ENCODE results near the gene RALGPS1. TPM values are rescaled to one million over a fixed set of nuclear protein-coding genes. Genes with fewer than 3 reads are reported as not detected.

RALGPS1 gene
- polyA plus RNA-seq, 3 donors = 0.60 to 4.6 (median 1.3) TPM

DNA sequence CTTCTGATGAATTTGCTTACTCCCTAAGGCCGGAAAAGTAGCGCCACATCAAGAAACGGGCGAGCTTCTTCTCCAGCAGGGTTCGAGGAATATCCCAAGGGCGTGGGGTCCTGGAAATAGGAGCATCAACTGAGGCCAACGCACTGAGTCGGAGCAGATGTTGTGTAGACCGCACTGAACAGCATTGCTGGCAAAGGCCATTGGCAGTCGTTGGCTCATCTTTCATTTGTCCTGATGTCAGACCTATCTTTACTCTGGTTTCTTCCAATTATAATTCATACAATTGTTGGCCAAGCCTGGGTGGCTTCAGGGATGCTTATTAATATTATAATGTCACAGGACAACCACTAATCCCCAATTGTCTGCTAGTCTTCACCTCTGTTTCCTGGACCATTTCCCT is 27.7 kb upstream of the RALGPS1 start:
- H2AFZ ChIP-seq (ENCODE audit: insufficient read depth, low read depth, low read length, poor library complexity, severe bottlenecking) = no peak overlapping the region
- DNase-seq = no peak
- H3K27me3 Mint-ChIP-seq (ENCODE audit: low read depth in 3 of 3) = no peaks in the 10 kb centered on the region
- peaks cover 11 to 21% of the 10 kb centered on the region in 2 donors for H3K4me1 ChIP-seq (ENCODE audit: control insufficient read depth in 1 of 2, insufficient read depth in 2 of 2, low read length in 2 of 2)
- H3K36me3 ChIP-seq (replicated peaks in 1 of 2; ENCODE audit: control insufficient read depth in 1 of 2, insufficient read depth in 2 of 2, low read length in 2 of 2) = peaks cover 13 to 20% of the 10 kb centered on the region in 2 donors
- peaks cover 35% of the 10 kb centered on the region for H3K4me1 Mint-ChIP-seq
- no peak overlapping the region for H3K4me2 ChIP-seq (replicated peaks; ENCODE audit: extremely low read depth, low read length, poor library complexity, severe bottlenecking)
- peaks cover 51% of the 10 kb centered on the region for H4K20me1 ChIP-seq (ENCODE audit: insufficient read depth, low read length)
- intact Hi-C loops (cut with micrococcal nuclease) = no loop called here
- 97% methylated on average over 6 of the region's 10 CpGs for WGBS (ENCODE audit: insufficient coverage)
- H3K9ac ChIP-seq (ENCODE audit: insufficient read depth, low read length, poor library complexity, severe bottlenecking) = no peak overlapping the region
- no peak overlapping the region for H3K4me3 Mint-ChIP-seq
- no peak overlapping the region for H3K27ac ChIP-seq (ENCODE audit: low read depth in 1 of 2, low read length in 2 of 2)
- H3K27ac Mint-ChIP-seq = peak overlapping the region in 1 of 7 donors; percentile 14
- TF ChIP-seq CTCF (IDR thresholded peaks at IDR 0.05) = no peak
- peaks cover 14 to 30% of the 10 kb centered on the region in 2 donors for H3K36me3 Mint-ChIP-seq
- no peaks in the 10 kb centered on the region for H3K27me3 ChIP-seq (ENCODE audit: control insufficient read depth in 2 of 2, insufficient read depth in 2 of 2, low read length in 2 of 2)
- peaks cover 24% of the 10 kb centered on the region for H3K79me2 ChIP-seq (ENCODE audit: insufficient read depth, low read length)
- H3K9me3 ChIP-seq (replicated peaks in 1 of 2; ENCODE audit: control insufficient read depth in 1 of 2, insufficient read depth in 1 of 2, low read length in 2 of 2) = no peaks in the 10 kb centered on the region
- peaks cover 0 to 3% (median 0%) of the 10 kb centered on the region in 7 donors for H3K9me3 Mint-ChIP-seq
- H3K4me3 ChIP-seq (replicated peaks in 1 of 3; ENCODE audit: low read depth in 2 of 3, low read length in 3 of 3) = no peak overlapping the region

DNA sequence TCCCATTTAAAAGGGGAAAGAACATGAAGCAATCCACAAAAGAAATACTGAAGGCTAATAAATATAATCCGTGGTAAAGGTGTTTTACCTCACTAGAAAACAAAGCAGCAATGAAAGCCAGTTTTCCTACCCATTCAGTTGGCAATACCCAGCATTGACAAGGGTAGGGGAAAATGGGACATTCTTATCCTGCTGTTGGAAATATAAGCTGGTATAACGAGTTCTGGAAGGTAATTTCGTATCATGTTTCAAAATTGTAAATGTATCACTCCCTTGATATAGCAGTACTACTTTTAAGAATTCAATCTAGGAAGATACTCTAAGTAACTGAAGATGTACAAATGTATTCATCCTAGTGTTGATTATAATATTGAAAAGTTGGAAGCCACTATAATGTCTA is 22.9 kb upstream of the RALGPS1 start:
- Histone ChIP-seq H3K4me3 (replicated peaks in 1 of 3; ENCODE audit: low read depth in 2 of 3, low read length in 3 of 3) (no peak overlapping the region), H3K9ac (ENCODE audit: insufficient read depth, low read length, poor library complexity, severe bottlenecking) (no peak overlapping the region), H4K20me1 (ENCODE audit: insufficient read depth, low read length) (peaks cover 4% of the 10 kb centered on the region), H3K4me1 (ENCODE audit: control insufficient read depth in 1 of 2, insufficient read depth in 2 of 2, low read length in 2 of 2) (peaks cover 0 to 4% of the 10 kb centered on the region in 2 donors), H3K9me3 (replicated peaks in 1 of 2; ENCODE audit: control insufficient read depth in 1 of 2, insufficient read depth in 1 of 2, low read length in 2 of 2) (no peaks in the 10 kb centered on the region), H3K27ac (ENCODE audit: low read depth in 1 of 2, low read length in 2 of 2) (no peak overlapping the region), H3K4me2 (replicated peaks; ENCODE audit: extremely low read depth, low read length, poor library complexity, severe bottlenecking) (no peak overlapping the region), H3K36me3 (replicated peaks in 1 of 2; ENCODE audit: control insufficient read depth in 1 of 2, insufficient read depth in 2 of 2, low read length in 2 of 2) (no peaks in the 10 kb centered on the region), H3K27me3 (ENCODE audit: control insufficient read depth in 2 of 2, insufficient read depth in 2 of 2, low read length in 2 of 2) (no peaks in the 10 kb centered on the region), H2AFZ (ENCODE audit: insufficient read depth, low read depth, low read length, poor library complexity, severe bottlenecking) (no peak overlapping the region), H3K79me2 (ENCODE audit: insufficient read depth, low read length) (no peaks in the 10 kb centered on the region)
- Mint-ChIP-seq H3K27me3 (ENCODE audit: low read depth in 3 of 3) (peaks cover 0 to 5% (median 1%) of the 10 kb centered on the region in 3 donors), H3K4me3 (no peak overlapping the region), H3K36me3 (no peaks in the 10 kb centered on the region), H3K4me1 (peaks cover 13% of the 10 kb centered on the region), H3K27ac (no peak overlapping the region), H3K9me3 (peaks cover 0 to 3% (median 0%) of the 10 kb centered on the region in 7 donors)
- intact Hi-C loops (cut with micrococcal nuclease) = no loop called here
- TF ChIP-seq CTCF (IDR thresholded peaks at IDR 0.05) = no peak
- no peak for DNase-seq
- no CpG with 5 or more reads among the region's 3 CpGs for WGBS (ENCODE audit: insufficient coverage)

Data from CD14-positive monocyte (primary cell).